Panc1 (cell line): ENCODE results near the gene TBX5. TPM values are rescaled to one million over a fixed set of nuclear protein-coding genes. Genes with fewer than 3 reads are reported as not detected.
"Not testable (repeated sequence)": the region's sequence is repeated elsewhere in the genome, so short reads cannot be mapped to it uniquely, and the experiment has no call there.

Experiments used
- ATAC-seq: fragments of 200-7000 bp; cut with Tn5 transposase; 2 replicates; pipeline ENCODE4 v1.9.1; 2020; ENCODE audit warnings: mild to moderate bottlenecking, moderate library complexity
- BruUV-seq: library from RNA; stranded (reverse); fragments of 400-500 nt; replicated peaks from 2 replicates; lab custom pipeline; 2021; lab: Mats Ljungman, UMichigan
- CTCF ChIA-PET: fragments of 300-600 bp; sonication (Branson Sonifier 250); formaldehyde crosslinking; loops from one replicate; lab custom pipeline; 2022; ENCODE audit warnings: antibody characterized with exemption; lab: Charles Lee
- POLR2A ChIA-PET: fragments of 300-600 bp; sonication (Branson Sonifier 250); formaldehyde crosslinking; loops from one replicate; lab custom pipeline; 2022; ENCODE audit warnings: antibody characterized with exemption; lab: Charles Lee
- DNase-seq: peaks from one replicate; pipeline ENCODE4 v3.0.0-alpha.2; 2010; ENCODE audit warnings: low read depth, low spot score
- H3K27ac ChIP-seq: 2 replicates; pipeline ENCODE4 v1.5.1; 2011; ENCODE audit warnings: mild to moderate bottlenecking, low read length, inconsistent platforms
- H3K27me3 ChIP-seq: fragments of 200-500 bp; sonication (Bioruptor generic); 2 replicates; pipeline ENCODE4 v1.6.0; 2014; ENCODE audit warnings: low read length, inconsistent platforms; ENCODE audit not compliant: control insufficient read depth, insufficient read depth
- H3K36me3 ChIP-seq: fragments of 200-500 bp; sonication (Bioruptor generic); 2 replicates; pipeline ENCODE4 v1.5.1; 2014; ENCODE audit warnings: inconsistent platforms, mild to moderate bottlenecking, low read length, moderate library complexity; ENCODE audit not compliant: control insufficient read depth, insufficient read depth
- H3K4me1 ChIP-seq: 2 replicates; pipeline ENCODE4 v1.5.1; 2011; ENCODE audit warnings: inconsistent platforms, mild to moderate bottlenecking, low read length, moderate library complexity; ENCODE audit not compliant: control insufficient read depth, insufficient read depth
- H3K4me3 ChIP-seq, 2 experiments: 2 replicates each; pipeline ENCODE4 v1.5.1; 2011 to 2012; ENCODE audit warnings: low read depth in 2 of 2, low read length in 2 of 2, mild to moderate bottlenecking in 2 of 2, inconsistent platforms in 1 of 2, moderate library complexity in 1 of 2
- H3K9me3 ChIP-seq: fragments of 200-500 bp; sonication (Bioruptor generic); 2 replicates; pipeline ENCODE4 v1.5.1; 2014; ENCODE audit warnings: low read depth, mild to moderate bottlenecking, inconsistent platforms, low read length, moderate library complexity; ENCODE audit not compliant: control insufficient read depth, insufficient read depth
- POLR2AphosphoS5 ChIP-seq: IDR thresholded peaks from 2 replicates; pipeline ENCODE4 v1.6.1; 2012; ENCODE audit warnings: mild to moderate bottlenecking, low read depth, low read length, moderate library complexity
- SIN3A ChIP-seq: IDR thresholded peaks from 2 replicates; pipeline ENCODE4 v1.6.1; 2012; ENCODE audit warnings: low read depth, mild to moderate bottlenecking, low read length, moderate library complexity, borderline replicate concordance; ENCODE audit not compliant: insufficient read depth
- TCF7L2 ChIP-seq: IDR thresholded peaks from 2 replicates; pipeline ENCODE4 v1.6.1; 2011; ENCODE audit warnings: mild to moderate bottlenecking, low read depth, low read length, inconsistent platforms
- in situ Hi-C: cut with HindIII; loops from 2 replicates; pipeline ENCODE4 v1.10.0; 2016; ENCODE audit warnings: low sequenced_read_pairs, low pct_unique_long_range_greater_than_20kb
- intact Hi-C: fragments of 100-400 bp; cut with micrococcal nuclease; formaldehyde crosslinking; loops from one replicate; pipeline ENCODE4 v1.10.0; 2022; ENCODE audit not compliant: unreplicated experiment
- total RNA-seq: library from RNA; stranded (reverse); gene quantifications from one replicate; pipeline ENCODE4 v1.2.1, GENCODE V29; 2021; ENCODE audit not compliant: unreplicated experiment
- TF ChIP-seq, protein P1 (sequence below), 2 experiments: IDR thresholded peaks; 2 replicates each; pipeline ENCODE4 v1.6.1; 2011 to 2012; ENCODE audit warnings: low read depth in 2 of 2, control low read depth in 1 of 2, low read length in 1 of 2, mild to moderate bottlenecking in 1 of 2, moderate library complexity in 1 of 2; ENCODE audit not compliant: insufficient read depth in 1 of 2
- TF ChIP-seq, protein P2 (sequence below): fragments of 450-650 bp; IDR thresholded peaks from 2 replicates; pipeline ENCODE4 v1.5.1; 2017; ENCODE audit warnings: mild to moderate bottlenecking

Gene TBX5
- total RNA-seq, 1 experiment from 2014 or later, result not detected

DNA sequence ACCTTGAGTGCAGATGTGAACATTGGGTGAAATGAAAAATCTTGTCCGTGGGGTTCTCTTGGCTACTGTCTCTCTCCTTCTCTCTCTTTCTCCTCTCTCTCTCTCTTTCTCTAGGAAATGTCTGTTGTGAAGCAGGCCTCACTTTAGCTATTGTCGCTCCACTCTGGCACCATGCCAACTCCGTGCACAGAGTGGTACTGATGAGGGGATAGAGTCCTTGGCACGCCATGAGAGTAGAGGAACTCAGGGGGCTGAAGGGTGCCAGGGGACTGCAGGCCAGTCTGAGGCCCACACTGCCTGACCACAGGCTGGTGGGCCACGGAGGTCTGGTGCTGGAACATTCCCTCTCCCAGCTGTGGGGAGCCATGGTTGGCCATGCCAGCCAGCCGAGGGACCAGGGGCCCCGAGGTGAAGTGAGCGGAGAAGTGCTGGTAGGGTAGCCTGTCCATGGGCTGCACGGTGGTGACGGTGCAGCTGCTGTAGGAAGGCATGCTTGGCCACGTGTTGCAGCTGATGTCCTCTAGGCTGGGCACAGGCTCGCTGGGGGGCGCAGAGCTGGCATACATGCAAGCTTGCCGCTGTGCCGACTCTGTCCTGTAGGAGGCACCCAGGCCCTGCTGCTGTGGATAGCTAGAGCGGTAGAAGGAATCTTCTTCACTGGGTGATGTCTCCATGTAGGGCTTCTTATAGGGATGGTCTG lies 50.4 kb downstream of the TBX5 start:
- H3K4me3 ChIP-seq, result no peak overlapping the region
- intact Hi-C loops, result no loop called here
- ChIA-PET CTCF (interaction anchor here (0.6 kb wide), 1 partner anchor 30 kb away, joined by 5 read pairs; no protein-coding TSS in a partner anchor), POLR2A (no interaction called here)
- H3K9me3 ChIP-seq, result no peaks in the 10 kb centered on the region
- DNase-seq (no peak), ATAC-seq (no peak)
- no peaks in the 10 kb centered on the region for H3K27me3 ChIP-seq
- BruUV-seq, result no TSS peak
- in situ Hi-C loops, result no loop called here
- H3K27ac ChIP-seq, result no peak overlapping the region
- no peaks in the 10 kb centered on the region for H3K36me3 ChIP-seq
- H3K4me1 ChIP-seq, result no peaks in the 10 kb centered on the region
- TF ChIP-seq SIN3A, result no peak
- TF ChIP-seq POLR2AphosphoS5, result no peak
- TF ChIP-seq, protein P1, sequence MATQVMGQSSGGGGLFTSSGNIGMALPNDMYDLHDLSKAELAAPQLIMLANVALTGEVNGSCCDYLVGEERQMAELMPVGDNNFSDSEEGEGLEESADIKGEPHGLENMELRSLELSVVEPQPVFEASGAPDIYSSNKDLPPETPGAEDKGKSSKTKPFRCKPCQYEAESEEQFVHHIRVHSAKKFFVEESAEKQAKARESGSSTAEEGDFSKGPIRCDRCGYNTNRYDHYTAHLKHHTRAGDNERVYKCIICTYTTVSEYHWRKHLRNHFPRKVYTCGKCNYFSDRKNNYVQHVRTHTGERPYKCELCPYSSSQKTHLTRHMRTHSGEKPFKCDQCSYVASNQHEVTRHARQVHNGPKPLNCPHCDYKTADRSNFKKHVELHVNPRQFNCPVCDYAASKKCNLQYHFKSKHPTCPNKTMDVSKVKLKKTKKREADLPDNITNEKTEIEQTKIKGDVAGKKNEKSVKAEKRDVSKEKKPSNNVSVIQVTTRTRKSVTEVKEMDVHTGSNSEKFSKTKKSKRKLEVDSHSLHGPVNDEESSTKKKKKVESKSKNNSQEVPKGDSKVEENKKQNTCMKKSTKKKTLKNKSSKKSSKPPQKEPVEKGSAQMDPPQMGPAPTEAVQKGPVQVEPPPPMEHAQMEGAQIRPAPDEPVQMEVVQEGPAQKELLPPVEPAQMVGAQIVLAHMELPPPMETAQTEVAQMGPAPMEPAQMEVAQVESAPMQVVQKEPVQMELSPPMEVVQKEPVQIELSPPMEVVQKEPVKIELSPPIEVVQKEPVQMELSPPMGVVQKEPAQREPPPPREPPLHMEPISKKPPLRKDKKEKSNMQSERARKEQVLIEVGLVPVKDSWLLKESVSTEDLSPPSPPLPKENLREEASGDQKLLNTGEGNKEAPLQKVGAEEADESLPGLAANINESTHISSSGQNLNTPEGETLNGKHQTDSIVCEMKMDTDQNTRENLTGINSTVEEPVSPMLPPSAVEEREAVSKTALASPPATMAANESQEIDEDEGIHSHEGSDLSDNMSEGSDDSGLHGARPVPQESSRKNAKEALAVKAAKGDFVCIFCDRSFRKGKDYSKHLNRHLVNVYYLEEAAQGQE (IDR thresholded peaks at IDR 0.05; ENCODE audit: insufficient read depth in 1 of 2, low read depth in 2 of 2, low read length in 1 of 2), result no peak
- no peak for TF ChIP-seq TCF7L2
- TF ChIP-seq, protein P2, sequence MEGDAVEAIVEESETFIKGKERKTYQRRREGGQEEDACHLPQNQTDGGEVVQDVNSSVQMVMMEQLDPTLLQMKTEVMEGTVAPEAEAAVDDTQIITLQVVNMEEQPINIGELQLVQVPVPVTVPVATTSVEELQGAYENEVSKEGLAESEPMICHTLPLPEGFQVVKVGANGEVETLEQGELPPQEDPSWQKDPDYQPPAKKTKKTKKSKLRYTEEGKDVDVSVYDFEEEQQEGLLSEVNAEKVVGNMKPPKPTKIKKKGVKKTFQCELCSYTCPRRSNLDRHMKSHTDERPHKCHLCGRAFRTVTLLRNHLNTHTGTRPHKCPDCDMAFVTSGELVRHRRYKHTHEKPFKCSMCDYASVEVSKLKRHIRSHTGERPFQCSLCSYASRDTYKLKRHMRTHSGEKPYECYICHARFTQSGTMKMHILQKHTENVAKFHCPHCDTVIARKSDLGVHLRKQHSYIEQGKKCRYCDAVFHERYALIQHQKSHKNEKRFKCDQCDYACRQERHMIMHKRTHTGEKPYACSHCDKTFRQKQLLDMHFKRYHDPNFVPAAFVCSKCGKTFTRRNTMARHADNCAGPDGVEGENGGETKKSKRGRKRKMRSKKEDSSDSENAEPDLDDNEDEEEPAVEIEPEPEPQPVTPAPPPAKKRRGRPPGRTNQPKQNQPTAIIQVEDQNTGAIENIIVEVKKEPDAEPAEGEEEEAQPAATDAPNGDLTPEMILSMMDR, result no peak

DNA sequence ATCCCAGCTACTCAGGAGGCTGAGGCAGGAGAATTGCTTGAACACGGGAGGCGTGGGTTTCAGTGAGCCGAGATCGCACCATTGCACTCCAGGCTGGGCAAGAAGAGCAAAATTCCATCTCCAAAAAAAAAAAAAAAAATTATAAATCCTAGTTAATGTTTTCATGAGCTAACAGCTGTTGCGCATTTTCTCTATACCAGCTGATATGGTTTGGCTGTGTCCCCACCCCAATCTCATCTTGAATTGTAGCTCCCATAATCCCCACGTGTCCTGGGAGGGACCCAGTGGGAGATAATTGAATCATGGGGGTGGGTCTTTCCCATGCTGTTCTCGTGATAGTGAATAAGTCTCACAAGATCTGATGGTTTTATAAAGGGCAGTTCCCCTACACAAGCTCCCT lies 56.7 kb downstream of the TBX5 start:
- BruUV-seq, result not testable (repeated sequence)

DNA sequence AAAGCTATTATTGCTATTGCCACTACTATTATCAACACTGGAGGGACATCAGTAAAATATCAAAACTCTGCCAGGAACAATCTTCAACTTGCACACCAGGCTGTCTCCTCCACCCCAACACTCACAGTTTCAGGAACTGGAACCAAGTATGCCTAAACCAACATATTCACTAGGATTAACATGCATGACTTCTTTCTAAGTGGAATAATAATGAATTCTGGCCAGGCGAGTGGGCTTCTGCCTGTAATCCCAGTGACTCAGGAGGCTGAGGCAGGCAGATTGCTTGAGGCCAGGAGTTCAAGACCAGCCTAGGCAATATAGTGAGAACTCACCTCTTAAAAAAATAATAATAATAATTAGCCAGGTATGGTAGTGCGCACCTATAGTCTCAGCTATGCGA lies 58.1 kb downstream of the TBX5 start:
- no peak for ATAC-seq
- no TSS peak for BruUV-seq
- H3K9me3 ChIP-seq, result no peaks in the 10 kb centered on the region
- no peak overlapping the region for H3K27ac ChIP-seq
- H3K4me1 ChIP-seq, result no peaks in the 10 kb centered on the region
- intact Hi-C loops (no loop called here), in situ Hi-C loops (no loop called here)
- H3K4me3 ChIP-seq, result no peak overlapping the region
- ChIA-PET POLR2A (no interaction called here), CTCF (no interaction called here)
- no peak for DNase-seq
- H3K27me3 ChIP-seq, result no peaks in the 10 kb centered on the region
- TF ChIP-seq, protein P1 (IDR thresholded peaks at IDR 0.05; ENCODE audit: insufficient read depth in 1 of 2, low read depth in 2 of 2, low read length in 1 of 2), result no peak
- TF ChIP-seq TCF7L2, result no peak
- TF ChIP-seq SIN3A, result no peak
- TF ChIP-seq, protein P2, result no peak
- TF ChIP-seq POLR2AphosphoS5, result no peak
- H3K36me3 ChIP-seq, result no peaks in the 10 kb centered on the region

More for the DNA sequence above, 56.7 kb downstream of the TBX5 start:
- CTCF ChIA-PET, H3K27me3 ChIP-seq, POLR2A ChIA-PET, H3K4me1 ChIP-seq, intact Hi-C loops, DNase-seq, H3K27ac ChIP-seq, in situ Hi-C loops, H3K9me3 ChIP-seq, ATAC-seq, H3K36me3 ChIP-seq, H3K4me3 ChIP-seq: not testable (repeated sequence)
